Vagina (tissue), 2 donors: Measurements from ENCODE around the gene BCL7C. TPM values are rescaled to one million over a fixed set of nuclear protein-coding genes. Genes with fewer than 3 reads are reported as not detected.
A peak's percentile ranks its signal among the peaks of the same experiment; 100 is the strongest.

ENCODE experiments used
- DNase-seq, 2 donors: peaks; one replicate each; pipeline ENCODE4 v3.0.0-alpha.2; 2017; ENCODE audit errors: extremely low spot score in 2 of 2
- H3K27ac ChIP-seq: fragments of 200-600 bp; sonication (generic); one replicate; pipeline ENCODE4 v1.5.1; 2019
- H3K27me3 ChIP-seq: fragments of 200-600 bp; sonication (generic); one replicate; pipeline ENCODE4 v1.5.1; 2019
- H3K36me3 ChIP-seq, 2 donors: fragments of 200-600 bp; sonication (generic); one replicate each; pipeline ENCODE4 v1.5.1; 2017 to 2019
- H3K4me1 ChIP-seq: fragments of 200-600 bp; sonication (generic); one replicate; pipeline ENCODE4 v1.5.1; 2019
- H3K4me3 ChIP-seq, 2 donors: fragments of 200-600 bp; sonication (generic); 1 replicate in 1 of 2; 2 replicates in 1 of 2; pipeline ENCODE4 v1.5.1; 2016 to 2019
- H3K9me3 ChIP-seq: fragments of 200-600 bp; sonication (generic); one replicate; pipeline ENCODE4 v1.5.1; 2019
- POLR2A ChIP-seq, 2 donors: fragments of 450-650 bp; IDR thresholded peaks; one replicate each; pipeline ENCODE4 v1.6.1; 2017; ENCODE audit warnings: antibody characterized with exemption in 2 of 2, mild to moderate bottlenecking in 2 of 2, moderate library complexity in 2 of 2
- POLR2AphosphoS5 ChIP-seq, 2 donors: sonication (generic); formaldehyde crosslinking; IDR thresholded peaks; one replicate each; pipeline ENCODE4 v1.9.0; 2017; ENCODE audit warnings: antibody characterized with exemption in 2 of 2, mild to moderate bottlenecking in 2 of 2, low read depth in 1 of 2; ENCODE audit not compliant: insufficient read depth in 1 of 2
- intact Hi-C: fragments of 100-400 bp; cut with DNase I; formaldehyde crosslinking; loops from one replicate; pipeline ENCODE4 v1.15.1; 2023
- total RNA-seq: library from RNA; depleted of rRNA; stranded (reverse); fragments of >200 nt; gene quantifications from one replicate; pipeline ENCODE4 v1.2.3, GENCODE V29; 2016
- TF ChIP-seq, protein P1 (sequence below), 3 experiments: fragments of 450-650 bp in 2 of 3; fragments of 200-600 bp in 1 of 3; sonication (generic) in 1 of 3; IDR thresholded peaks; one replicate each; pipeline ENCODE4 v1.5.1; 2017 to 2019; ENCODE audit warnings: antibody characterized with exemption in 3 of 3, mild to moderate bottlenecking in 2 of 3, moderate library complexity in 2 of 3

The BCL7C gene
- total RNA-seq, 1 donor from 2014 or later: 38.1 TPM

DNA sequence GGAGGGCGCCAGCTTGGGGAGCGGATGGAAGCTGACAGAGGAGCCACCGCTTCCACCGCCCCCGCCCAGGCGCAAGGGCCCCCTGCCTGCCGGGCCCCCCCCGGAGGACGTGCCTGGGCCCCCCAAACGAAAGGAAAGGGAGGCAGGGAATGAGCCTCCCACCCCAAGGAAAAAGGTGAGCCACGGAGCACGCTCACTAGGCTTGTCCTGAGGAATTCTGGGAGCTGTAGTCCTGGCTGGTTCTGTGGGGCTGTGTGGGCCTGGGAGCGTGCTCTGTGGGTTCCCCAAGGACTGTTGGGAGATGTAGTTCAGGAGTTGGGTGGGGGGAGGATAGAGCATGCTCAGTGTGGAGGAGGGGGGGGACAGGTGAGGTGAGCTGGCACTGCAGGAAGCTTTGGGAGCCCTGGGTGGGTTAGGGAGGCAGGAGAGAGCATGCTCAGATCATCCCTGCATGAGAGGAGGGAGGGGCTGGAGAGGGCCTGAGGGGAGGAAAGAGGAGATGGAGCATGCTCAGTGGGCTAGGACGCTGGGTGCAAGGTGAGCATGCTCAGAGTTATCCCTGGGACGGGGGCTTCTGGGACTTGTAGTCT is 34.0 kb upstream of the BCL7C start:
- peak overlapping the region; percentile 59 for H3K27ac ChIP-seq
- peaks cover 3 to 8% of the 10 kb centered on the region in 2 donors for H3K36me3 ChIP-seq
- TF ChIP-seq POLR2A (IDR thresholded peaks at IDR 0.05) (no peak), POLR2AphosphoS5 (IDR thresholded peaks at IDR 0.05; ENCODE audit: insufficient read depth in 1 of 2, low read depth in 1 of 2) (peak in 1 of 2 donors; percentile 34)
- TF ChIP-seq, protein P1, sequence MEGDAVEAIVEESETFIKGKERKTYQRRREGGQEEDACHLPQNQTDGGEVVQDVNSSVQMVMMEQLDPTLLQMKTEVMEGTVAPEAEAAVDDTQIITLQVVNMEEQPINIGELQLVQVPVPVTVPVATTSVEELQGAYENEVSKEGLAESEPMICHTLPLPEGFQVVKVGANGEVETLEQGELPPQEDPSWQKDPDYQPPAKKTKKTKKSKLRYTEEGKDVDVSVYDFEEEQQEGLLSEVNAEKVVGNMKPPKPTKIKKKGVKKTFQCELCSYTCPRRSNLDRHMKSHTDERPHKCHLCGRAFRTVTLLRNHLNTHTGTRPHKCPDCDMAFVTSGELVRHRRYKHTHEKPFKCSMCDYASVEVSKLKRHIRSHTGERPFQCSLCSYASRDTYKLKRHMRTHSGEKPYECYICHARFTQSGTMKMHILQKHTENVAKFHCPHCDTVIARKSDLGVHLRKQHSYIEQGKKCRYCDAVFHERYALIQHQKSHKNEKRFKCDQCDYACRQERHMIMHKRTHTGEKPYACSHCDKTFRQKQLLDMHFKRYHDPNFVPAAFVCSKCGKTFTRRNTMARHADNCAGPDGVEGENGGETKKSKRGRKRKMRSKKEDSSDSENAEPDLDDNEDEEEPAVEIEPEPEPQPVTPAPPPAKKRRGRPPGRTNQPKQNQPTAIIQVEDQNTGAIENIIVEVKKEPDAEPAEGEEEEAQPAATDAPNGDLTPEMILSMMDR (IDR thresholded peaks at IDR 0.05): no peak
- no peaks in the 10 kb centered on the region for H3K9me3 ChIP-seq
- H3K27me3 ChIP-seq: no peaks in the 10 kb centered on the region
- no peak for DNase-seq
- peaks cover 28% of the 10 kb centered on the region for H3K4me1 ChIP-seq
- no peak overlapping the region for H3K4me3 ChIP-seq
- intact Hi-C loops: no loop called here

DNA sequence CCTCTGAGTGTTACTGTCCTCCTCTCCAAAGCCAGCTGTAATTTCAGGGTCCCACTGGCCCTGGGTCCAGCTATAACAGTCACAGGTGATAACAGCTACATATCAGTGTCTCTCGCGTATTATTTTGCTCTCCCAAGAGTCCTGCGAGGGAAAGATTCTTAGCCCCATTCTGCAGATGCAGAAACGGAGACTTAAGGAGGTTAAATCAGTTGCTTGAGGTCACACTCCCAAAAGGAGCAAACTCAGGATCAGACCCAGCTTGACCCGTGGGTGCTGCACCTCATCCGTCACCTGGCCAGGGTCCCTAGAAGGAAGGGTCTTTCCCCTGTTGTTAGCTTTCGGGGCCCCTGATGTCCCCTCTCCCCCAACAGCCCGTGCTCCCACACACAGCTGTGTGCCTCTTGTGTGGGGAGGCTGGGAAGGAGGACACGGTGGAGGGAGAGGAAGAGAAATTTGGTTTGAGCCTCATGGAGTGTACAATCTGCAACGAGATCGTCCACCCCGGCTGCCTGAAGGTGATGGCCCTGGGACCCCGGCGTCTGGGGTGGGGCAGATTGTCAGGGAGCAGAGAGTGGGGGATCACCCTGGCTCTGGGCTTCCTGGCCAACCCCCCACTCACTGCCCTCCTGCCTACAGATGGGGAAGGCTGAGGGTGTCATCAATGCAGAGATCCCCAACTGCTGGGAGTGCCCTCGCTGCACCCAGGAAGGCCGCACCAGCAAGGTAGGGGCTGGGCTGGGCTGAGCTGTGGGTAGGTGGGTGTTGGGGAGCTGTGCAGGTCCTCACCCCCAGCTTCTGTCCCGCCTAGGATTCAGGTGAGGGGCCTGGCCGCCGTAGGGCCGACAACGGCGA is 33.3 kb upstream of the BCL7C start:
- Histone ChIP-seq H3K4me1 (peaks cover 28% of the 10 kb centered on the region), H3K4me3 (no peak overlapping the region), H3K27me3 (no peaks in the 10 kb centered on the region), H3K9me3 (no peaks in the 10 kb centered on the region), H3K27ac (peak overlapping the region; percentile 59), H3K36me3 (peaks cover 3 to 8% of the 10 kb centered on the region in 2 donors)
- intact Hi-C loops: no loop called here
- DNase-seq: no peak
- TF ChIP-seq POLR2AphosphoS5 (IDR thresholded peaks at IDR 0.05; ENCODE audit: insufficient read depth in 1 of 2, low read depth in 1 of 2): no peak
- TF ChIP-seq, protein P1 (IDR thresholded peaks at IDR 0.05): no peak

DNA sequence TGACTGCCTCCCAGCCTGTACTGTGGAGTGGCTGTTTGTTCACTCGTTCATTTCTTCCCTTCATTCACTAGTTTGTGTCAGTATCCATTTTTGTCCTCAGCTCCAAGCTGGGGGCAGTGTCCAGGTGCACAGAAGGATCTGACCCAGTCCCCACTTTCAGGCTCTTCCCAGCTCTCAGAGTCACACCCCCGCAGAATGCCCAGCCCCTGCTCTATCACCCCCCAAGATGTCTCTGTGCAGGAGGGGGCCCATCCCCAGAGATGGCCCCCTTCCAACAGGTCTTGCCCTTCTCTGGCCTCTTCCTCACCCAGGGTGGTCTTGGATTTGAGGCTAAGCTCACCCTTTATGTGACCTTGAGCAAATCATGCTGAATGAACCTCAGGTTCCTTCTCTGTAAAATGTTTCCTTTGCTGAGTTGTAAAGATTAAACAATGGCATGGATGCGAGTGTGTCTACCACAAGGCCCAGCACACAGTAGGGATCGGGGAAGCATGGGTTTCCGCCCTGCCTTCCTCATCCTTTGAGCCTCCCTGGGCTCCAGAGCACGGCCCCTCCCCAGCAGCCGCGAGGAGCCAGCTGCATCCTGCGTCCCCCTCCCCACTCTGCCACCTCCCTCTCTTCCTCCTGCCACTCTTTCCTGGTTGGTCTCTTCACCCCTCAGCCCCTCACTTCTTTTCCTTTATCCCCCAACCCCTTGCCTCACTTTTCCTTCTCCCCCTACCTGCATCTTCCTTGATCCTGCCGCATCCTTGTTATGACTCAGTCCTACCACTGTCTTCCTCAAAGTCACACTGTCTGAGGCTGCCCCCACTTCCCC is 32.3 kb upstream of the BCL7C start:
- Histone ChIP-seq H3K27me3 (no peaks in the 10 kb centered on the region), H3K4me3 (no peak overlapping the region), H3K27ac (no peak overlapping the region), H3K4me1 (peaks cover 35% of the 10 kb centered on the region), H3K9me3 (no peaks in the 10 kb centered on the region), H3K36me3 (peaks cover 0 to 8% of the 10 kb centered on the region in 2 donors)
- TF ChIP-seq POLR2AphosphoS5 (IDR thresholded peaks at IDR 0.05; ENCODE audit: insufficient read depth in 1 of 2, low read depth in 1 of 2) (no peak), POLR2A (IDR thresholded peaks at IDR 0.05) (no peak)
- TF ChIP-seq, protein P1 (IDR thresholded peaks at IDR 0.05): no peak
- DNase-seq: no peak
- intact Hi-C loops: no loop called here

DNA sequence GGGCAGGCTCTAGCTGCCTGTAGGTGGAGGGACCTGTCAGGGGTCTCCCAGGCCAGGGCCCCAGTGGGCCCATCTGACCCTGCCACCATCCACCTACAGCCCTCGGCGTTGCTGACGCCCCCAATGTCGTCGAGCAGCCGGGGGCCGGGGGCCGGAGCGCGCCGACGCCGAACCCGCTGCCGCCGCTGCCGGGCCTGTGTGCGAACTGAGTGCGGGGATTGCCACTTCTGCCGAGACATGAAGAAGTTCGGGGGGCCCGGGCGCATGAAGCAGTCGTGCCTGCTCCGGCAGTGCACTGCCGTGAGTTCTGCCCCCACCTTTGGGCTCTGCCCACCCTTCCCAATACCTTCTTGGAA is 31.7 kb upstream of the BCL7C start:
- TF ChIP-seq POLR2A (IDR thresholded peaks at IDR 0.05) (no peak), POLR2AphosphoS5 (IDR thresholded peaks at IDR 0.05; ENCODE audit: insufficient read depth in 1 of 2, low read depth in 1 of 2) (no peak)
- TF ChIP-seq, protein P1 (IDR thresholded peaks at IDR 0.05): no peak
- Histone ChIP-seq H3K27me3 (no peaks in the 10 kb centered on the region), H3K36me3 (peaks cover 0 to 7% of the 10 kb centered on the region in 2 donors), H3K9me3 (no peaks in the 10 kb centered on the region), H3K4me1 (peaks cover 38% of the 10 kb centered on the region), H3K27ac (no peak overlapping the region), H3K4me3 (no peak overlapping the region)
- intact Hi-C loops: no loop called here
- no peak for DNase-seq
